ENCODE results near the gene KCNH1.

Gene KCNH1

DNA sequence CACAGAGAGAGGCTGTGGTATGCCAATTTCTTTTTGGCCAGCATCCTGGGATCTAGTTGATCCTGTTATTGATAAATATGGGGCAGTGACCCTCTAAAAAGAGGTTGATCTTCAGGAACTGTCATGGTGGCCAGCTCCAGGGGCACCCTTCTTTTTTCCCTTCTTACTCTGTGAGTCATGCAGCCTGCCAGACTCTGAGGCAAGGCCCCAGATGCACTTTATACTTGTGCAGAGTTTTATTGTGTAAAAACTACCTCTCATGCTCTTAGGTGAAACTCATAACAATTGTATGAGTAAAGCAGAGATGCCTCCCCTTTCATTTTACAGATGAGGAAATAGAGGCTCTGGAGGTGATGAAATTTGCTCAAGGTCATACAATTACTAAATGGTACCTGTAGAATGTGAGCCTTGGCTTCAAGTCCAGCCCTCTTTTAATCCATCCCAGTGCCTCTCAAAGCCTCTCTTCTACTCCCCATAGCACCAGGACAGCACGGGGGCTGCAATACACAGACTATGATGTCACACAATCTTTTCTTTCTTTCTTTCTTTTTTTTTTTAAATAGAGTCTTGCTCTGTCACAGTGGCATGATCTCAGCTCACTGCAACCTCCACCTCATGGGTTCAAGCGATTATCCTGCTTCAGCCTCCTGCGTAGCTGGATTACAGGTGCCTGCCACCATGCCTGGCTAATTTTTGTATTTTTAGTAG, 387.8 kb downstream of the KCNH1 start:
- no peak for DNase-seq

DNA sequence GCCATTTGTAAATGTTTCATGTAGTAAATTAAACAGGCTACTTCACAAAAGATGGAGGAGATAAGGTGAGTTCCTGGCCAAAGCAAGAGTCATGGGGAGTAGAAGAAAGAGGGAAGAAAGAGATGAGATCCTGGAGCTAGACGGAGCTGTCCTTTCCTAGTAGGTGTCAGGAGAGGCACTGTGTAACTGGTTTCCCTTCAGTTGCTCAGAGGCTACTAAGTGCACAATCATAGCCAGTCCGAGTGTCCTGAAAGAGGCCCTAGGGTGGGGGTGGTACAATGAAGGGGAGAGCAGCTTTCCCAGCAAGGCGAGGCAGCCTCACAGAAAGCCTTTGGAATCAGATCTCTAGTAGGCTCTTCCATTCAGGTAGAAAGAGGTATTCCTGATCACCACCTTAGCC, 390.9 kb downstream of the KCNH1 start:
- DNase-seq = no peak

DNA sequence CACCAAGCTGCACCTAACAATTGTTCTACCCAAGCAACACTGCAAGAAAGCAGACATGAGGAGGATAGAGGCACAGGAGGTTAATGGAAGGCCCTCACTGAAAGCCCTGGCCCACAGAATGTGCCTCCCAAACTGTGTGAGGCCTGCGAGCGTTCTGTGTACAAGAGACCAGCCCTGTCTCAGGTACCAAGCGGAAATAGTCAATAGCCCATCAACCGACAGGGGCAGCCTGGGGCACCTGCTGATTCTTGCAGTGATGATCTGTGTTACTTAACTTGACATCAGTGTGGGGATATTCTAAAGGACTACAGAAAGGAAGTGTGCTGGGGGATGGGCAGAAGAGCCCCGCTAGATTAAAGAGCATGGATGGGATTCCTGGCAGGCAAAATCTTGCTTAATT, 392.4 kb downstream of the KCNH1 start:
- DNase-seq = no peak

DNA sequence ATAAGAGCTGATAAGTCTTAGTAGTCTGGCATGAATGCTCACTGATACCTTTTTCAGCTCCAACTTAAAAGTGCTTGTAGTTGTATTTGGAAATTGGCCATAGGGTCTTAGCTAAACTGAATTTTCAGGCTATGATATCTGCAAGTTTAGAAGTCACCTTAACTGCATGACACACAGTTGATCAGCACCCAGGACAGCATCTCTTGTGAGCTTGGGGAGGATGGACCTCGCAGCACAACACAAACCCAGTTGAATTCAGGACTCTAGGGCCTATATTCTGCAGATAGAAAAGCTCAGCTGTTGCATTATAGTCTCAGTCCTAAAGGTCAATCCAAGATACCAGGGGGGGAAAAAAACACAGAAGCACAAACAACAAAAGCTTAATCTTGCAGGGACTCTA, 394.3 kb downstream of the KCNH1 start:
- DNase-seq = no peak

DNA sequence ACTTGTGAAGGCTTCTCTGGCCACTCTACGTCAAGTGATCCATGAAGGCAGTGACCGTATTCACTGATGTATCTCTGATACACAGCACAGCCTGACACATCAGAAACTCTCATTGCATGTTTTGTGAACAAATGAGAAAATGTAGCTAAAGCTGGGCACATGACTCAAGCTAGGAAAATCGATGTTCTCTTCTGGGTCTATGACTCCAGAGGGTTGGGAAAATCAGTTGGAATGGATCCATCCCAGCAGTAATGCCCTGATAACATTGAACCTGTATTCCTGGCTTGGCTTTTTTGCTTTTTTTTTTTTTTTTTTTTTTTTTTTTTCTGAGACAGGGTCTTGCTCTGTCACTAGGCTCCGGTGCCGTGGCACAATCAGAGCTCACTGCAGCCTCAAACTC, 395.7 kb downstream of the KCNH1 start:
- DNase-seq = no peak

DNA sequence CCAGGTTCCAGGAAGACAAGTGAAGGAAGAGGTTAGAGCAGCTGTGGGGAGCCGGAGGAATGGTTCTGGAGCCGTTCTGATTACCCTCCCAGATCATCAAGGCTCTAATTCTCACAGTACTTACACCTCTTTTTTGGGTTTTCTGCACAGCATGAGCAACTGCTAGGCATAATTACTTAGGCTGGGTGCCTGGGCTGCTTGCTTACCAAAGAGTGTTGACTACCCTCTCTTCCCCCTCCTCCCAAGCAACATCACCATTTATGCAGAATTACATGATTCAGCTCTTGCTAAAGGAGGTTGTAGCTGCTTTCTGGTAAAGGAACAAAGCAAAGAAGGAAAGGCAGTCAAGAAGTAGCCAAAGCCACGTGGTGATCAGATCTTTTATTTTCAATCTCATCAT, 397.2 kb downstream of the KCNH1 start:
- DNase-seq = no peak

DNA sequence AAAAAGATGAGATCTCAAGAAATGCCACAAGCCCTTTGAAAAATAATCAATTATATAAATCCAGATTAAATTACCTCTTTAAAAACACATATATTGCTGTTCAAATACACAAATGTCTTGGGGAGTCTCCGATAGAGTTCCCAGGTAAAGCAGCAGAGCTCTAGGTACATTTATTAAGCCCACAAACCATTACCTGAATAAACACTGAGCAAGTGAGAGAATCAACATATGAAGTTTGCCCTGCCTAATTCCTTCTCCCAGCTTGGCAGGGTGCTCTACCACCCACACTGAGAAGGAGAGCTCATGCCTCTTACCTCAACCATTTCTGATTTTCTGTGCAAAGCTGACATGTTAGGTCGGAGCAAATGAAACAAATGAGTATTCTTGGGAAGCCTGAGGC, 402.4 kb downstream of the KCNH1 start:
- no peak for DNase-seq

DNA sequence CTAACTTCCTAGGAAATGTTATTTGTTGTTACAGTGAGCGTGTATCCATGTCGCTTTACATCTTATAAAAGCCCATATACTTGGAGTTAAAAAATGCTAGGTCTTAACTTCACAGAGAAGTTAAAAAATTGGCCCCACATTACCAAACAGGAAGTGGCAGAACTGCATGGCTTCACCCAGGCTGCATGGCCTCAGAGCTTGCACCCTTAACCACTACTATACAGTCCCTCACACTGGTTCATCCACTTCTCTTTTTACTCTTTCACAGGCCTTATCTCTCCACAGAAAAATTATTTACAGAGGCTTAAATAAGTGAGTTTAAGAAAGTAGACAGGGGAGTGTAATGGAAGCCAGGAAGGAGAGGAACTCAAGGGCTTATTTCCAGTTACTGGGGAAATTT, 402.8 kb downstream of the KCNH1 start:
- DNase-seq = no peak

DNA sequence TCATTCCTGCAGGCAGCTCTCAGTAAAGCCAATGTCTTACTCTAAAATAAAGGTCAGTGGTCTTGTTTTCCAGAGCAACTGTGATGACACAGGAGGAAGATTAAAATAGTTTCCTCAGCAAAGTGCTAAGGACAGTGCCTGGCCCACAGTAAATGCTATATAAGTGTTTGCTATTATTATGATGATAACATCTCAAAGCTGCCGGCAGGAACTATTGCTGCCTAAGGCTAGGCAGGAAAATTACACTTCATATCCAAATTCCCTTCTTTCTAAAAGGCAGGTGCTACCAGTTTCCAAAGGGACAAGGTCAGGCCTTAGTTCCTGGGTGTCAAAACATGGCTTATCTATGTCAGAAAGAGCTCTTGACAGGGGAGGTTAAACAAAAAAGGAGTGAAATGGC, 403.9 kb downstream of the KCNH1 start:
- DNase-seq = no peak

DNA sequence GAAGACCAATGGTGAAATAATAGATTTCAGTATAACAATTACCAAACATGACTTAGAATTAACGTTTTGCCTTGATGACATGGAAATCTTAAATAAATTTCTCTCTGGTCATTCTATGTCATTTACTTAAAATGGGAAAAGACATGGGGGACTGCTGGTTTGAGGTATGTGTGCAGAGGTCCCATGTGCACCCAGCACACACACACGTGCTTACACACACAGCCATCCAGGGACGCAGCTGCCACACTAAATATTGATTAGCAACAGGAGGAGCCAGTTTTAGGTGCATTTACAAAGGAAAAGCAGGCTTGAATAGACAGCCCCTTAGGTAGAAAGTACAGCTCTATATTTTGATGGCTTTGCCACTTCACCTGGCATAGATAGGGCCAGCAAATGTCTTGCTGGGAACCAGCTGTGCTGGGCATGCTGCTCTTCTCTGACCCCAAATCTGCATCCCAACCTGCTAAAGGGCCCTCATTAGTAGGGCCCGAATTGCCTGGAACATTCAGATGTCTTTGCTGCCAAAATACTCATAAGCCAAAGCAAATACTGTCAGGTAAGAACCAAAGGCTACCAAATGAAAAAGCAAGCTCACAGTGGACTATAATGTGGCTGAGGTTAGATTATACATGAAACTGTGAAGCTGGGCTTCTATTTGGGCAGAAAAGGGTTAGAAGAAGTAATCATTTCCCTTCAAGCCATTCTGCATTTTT, 405.4 kb downstream of the KCNH1 start:
- no peak for DNase-seq

DNA sequence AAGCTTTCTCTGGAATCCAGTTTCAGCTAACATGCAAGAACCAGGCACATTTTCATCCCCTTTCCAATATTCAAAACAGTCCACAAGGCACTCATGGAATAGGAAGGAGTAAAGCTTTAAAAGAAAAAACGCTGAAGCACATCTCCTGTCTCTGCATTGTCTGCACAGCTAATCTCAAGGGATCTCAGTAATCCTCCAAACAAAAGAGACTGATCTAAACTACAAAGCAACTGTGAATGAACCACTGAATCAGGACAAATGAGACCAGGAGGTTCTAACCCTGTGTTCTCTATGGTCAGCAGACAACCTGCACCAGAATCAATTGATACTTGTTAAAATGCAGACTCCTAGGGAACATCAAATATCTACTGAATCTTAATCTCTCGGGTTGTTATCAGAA, 406.2 kb downstream of the KCNH1 start:
- no peak for DNase-seq

DNA sequence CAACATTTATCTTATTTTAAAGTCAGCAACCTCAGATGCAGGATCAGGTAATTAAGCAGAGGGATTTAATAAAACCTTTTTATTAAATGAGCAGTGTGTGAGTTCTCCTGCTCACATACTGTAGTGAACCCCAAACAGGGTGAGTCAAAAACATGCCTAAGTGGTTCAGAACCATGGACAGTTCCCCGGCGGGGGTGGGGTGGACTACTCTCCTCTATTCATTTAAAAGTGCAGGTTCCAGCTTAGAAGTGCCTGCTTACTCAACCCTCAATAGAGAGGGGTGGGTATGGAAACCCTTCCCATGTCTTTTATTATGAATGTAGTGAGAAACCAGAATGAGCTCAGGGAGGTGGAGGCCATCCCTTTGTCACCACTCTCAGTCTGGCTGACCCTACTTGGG, 407.3 kb downstream of the KCNH1 start:
- peak; percentile 41 for DNase-seq

DNA sequence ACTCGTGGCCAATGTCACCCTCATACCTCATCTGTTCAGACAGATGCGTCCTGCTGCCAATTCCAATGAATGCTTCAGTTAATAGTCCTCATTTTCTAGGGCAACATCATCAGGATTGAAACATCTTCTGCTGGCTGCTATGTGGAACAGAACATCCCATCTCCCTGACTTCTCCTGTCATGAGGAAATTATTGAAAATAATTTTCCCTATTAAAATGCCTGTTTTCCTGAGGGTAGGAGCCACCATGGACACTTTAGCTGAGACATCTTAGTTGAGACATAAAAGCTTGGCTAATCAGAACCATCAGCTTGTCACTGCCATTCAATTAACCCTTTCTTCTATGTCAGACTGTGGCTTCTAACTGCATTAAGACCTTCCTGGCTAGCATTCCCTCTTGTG, 409.2 kb downstream of the KCNH1 start:
- DNase-seq = no peak

DNA sequence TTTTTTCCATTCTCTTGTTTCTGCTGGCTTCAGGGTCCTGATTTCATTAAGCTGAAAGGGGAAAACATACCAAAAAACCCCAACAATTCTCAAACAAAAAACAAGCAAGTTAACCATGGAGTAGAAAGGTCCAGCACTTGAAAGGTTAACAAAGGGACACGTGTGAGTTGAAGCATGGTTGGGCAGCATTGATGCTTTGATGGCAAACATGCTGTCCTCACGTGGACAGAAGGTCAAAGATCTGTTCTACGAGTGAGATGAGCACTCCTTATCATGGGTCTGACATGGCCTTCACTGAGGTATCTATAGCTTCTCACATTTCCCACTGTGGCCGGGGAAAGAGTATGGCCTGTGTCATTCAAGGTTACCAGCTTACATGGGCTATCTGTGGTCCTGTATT, 410.3 kb downstream of the KCNH1 start:
- DNase-seq = no peak

DNA sequence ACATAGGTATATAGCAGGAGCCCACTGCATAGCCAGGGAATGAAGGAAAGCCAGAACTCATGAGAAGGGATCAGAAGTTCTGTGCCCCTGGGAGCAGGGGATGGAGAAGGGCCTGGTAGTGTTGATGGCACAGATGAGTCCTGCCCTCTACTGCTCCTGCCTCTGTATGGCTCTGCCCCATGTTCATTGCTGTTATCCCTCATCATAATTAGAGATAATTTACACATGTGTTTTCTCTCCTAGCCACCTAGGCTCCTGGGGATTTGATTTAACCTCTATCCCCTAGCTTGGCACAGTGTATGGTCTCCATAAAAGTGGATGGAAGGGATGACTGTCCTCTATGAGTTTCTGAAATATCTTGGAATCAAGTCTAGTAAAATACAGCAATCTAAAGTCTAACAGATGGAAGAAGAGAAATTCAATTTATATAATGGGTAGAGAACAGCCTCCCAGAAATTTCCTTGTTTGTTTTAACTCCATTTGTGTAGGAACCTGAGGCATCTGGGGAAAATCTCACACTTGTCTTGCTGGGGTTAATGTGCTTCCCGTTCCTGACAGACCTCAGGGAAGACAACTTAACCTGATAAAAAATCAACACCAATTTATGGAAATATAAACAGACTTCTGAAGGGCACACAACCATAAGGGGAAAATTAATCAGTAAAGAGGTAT, 411.4 kb downstream of the KCNH1 start:
- no peak for DNase-seq

DNA sequence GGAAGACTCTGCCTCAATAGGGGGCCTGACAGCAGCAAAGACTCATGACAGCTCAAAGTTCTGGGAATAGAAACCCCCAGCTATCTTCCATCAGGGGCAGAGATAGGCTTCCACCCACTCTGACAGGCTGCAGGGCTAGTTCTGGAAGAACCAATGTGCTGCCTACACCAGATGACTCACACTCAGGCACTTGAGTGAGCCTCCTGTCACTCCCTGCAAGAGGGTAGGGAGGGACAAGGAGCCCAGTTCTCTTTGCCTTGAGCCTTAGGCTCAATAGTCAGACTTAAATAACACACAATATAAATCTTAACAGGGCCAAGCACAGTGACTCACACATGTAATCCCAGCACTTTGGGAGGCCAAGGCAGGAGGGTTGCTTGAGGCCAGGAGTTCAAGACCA, 418.9 kb downstream of the KCNH1 start:
- DNase-seq = no peak

DNA sequence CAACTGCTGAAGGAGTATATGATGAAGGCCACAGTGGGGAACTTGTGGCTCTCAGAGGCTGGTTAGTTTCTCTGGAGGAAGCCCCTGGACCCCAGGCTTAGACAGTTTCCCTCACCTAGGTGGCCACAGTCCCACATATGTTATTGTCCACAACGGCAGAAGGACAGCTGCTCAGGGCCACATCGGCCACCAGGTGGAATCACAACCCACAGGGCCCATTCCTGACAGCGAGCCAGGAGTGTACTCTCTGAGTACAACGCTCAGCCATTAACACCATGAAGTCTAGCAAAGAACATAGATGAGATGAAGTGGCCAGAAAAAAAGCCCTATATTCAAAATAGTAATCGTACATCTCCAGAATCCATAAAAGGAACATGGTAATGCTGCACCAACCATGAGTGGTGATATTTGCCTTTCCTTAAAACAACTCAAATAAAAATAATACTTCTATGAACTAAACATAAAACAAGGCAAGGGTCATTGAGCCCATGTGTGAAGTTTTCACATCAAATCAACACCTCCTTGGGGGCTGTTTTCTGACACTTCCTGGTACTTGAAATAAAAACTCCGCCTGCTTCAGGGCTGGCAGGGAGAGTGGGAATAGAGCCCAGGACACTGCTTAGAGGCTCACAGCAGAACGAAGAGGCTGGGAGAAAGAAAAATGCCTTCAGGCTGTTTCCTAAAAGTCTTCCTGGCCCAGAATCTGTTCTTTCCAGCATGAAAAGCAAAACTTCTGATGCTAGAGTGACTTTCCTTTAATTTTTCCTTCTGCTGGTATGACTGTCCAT, 421.9 kb downstream of the KCNH1 start:
- DNase-seq = no peak

DNA sequence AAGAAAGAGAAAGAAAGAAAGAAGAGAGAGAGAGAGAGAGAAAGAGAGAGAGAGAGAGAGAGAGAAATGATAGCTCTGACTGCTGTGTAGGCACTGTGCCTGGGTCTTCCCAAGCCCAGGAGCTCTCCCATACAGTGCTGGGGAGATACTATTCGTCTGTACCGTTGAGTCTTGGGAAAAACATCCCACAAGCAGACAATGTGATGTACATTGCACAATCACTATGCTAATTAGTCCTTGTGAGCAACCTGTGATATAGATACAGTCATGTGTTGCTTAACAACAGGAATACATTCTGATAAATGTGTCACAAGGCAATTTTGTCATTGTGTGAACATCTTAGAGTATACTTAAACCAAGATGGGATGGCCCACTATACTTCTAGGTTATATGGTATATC, 424.2 kb downstream of the KCNH1 start:
- no peak for DNase-seq

DNA sequence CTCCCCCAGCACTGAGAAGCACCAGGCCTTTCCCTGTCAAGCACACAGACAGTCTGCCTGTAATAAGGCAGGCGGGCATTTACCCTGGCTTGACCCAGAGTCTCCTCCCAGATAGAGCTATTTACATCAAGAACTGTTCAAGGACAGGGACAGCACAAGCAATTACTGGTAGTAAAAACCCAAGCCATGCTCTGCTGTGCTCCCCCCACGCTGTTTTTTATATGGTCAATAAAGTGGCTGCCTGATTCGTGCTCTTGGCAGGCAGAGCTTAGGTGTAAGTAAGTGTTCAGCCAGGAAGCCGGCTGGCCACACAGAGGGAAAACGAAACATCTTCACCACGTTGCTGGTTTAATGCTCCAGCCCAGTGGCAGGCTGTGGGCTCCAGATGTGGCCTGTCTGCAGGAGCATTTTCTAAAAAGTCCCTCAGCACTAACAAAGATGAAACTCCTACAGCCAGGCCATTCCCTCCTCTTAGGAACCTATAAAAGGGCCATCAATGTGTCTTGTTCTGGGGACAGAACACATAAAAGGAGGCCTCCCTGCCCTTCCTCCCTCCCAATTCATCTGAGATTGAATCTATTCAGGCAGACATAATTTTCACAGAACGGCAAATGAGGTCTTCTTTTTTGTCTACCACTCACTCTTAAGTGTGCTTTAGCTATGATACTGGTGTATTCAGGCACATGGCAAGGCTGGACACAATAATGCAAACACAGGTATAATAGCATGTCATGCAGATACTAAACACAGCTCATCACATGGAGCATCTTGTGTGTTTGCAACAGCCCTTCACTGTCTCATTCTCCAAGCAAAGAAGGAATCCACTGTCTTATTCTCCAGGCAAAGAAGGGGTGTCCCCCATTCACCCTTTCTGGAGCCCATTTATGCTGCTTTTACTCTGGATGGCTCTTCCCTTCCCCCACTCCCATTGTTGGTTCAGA, 426.4 kb downstream of the KCNH1 start:
- no peak for DNase-seq

DNA sequence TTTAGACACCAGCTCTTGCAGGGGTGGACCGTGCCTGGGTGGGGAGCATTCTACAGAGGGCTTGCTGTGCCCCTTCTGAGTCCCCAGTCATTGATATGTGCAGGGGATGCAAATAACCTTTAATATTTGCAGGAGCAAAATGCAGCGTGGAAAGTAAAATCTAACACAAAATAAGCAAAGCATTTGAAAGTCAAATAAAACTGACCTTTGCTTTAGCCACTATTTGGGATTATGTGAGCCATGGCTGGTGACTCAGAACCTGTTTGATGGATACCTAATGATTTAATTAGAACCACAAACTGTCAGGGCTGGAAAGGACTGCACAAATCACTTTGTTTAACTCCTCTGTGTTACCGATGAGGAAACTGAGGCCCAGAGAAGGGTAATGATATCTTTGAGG, 427.7 kb downstream of the KCNH1 start:
- no peak for DNase-seq

DNA sequence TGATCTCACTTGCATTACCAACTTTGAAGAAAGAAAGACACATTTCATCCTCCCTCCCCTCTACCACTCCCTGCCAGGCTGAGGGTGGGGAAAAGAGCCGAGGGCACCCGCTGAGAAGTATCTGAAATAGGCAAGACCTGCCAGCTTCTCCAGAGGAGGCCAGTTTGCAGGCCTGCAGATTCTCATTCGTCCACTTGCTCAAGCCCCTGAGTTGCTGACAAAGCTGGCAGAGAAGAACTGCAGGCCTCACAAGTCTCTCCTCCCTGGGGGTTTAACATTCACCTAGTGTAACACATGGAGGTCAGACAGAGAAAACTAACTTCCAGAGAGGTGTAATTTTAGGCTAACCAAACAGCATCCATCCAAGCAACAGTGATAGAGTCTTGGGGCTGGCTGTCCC, 428.9 kb downstream of the KCNH1 start:
- no peak for DNase-seq

DNA sequence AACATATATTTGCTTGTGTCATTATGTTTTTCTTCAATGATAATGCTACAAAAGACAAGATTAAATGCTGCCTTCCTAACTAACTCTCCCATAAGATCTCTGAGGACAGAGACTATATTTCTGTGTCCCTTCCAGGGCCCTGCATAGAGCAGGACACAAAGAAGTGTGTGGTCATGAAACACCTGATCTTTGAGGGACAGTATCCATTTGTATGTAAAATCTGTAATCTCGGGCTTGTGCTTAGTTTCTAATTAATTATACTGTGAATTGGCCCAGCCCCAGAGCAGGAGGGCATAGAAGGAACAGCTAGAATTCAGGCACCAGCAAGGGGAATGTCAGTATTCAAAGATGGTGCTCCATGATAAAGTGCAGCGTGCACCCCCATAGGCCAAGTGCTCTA, 430.4 kb downstream of the KCNH1 start:
- DNase-seq = no peak

All from fibroblast of upper back skin (primary cell).